ENCODE measurements around the gene GALNT9. TPM values are rescaled to one million over a fixed set of nuclear protein-coding genes. Genes with fewer than 3 reads are reported as not detected.
"Not testable (repeated sequence)": the region's sequence is repeated elsewhere in the genome, so short reads cannot be mapped to it uniquely, and the experiment has no call there.

GALNT9 gene
- polyA plus RNA-seq, 1 experiment = not detected

DNA sequence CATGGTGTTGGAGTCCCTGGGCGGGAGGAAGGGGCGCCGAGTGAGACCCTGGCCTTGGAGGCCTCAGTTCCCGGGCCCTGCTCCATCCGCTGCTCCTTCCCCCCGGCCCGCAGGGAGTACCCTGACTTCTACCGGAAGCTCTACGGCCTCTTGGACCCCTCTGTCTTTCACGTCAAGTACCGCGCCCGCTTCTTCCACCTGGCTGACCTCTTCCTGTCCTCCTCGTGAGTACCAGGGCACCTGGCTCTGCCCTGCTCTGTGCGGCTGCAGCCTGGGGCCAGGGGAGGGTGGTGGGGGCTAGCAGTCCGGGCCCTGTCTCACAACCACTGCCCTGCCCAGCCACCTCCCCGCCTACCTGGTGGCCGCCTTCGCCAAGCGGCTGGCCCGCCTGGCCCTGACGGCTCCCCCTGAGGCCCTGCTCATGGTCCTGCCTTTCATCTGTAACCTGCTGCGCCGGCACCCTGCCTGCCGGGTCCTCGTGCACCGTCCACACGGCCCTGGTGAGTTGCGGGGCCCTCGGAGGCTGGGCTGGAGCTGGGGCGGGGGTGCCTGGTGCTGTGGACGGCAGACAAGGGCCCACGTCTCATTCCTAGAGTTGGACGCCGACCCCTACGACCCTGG, 178.1 kb downstream of the GALNT9 start:
- ChIA-PET CTCF (interaction anchor here (1.3 to 3.8 kb wide), 2 partner anchors 264 to 464 kb away, joined by 4 to 41 read pairs; no protein-coding TSS in a partner anchor), POLR2A (no interaction called here)
- TF ChIP-seq, protein P1, sequence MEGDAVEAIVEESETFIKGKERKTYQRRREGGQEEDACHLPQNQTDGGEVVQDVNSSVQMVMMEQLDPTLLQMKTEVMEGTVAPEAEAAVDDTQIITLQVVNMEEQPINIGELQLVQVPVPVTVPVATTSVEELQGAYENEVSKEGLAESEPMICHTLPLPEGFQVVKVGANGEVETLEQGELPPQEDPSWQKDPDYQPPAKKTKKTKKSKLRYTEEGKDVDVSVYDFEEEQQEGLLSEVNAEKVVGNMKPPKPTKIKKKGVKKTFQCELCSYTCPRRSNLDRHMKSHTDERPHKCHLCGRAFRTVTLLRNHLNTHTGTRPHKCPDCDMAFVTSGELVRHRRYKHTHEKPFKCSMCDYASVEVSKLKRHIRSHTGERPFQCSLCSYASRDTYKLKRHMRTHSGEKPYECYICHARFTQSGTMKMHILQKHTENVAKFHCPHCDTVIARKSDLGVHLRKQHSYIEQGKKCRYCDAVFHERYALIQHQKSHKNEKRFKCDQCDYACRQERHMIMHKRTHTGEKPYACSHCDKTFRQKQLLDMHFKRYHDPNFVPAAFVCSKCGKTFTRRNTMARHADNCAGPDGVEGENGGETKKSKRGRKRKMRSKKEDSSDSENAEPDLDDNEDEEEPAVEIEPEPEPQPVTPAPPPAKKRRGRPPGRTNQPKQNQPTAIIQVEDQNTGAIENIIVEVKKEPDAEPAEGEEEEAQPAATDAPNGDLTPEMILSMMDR (IDR thresholded peaks at IDR 0.05; ENCODE audit: insufficient read depth, low read depth, low read length) = no peak
- DNase-seq (ENCODE audit: low read depth) = no peak
- no peak overlapping the region for H3K4me3 ChIP-seq (ENCODE audit: low read depth, low read length)
- no peaks in the 10 kb centered on the region for H3K27me3 ChIP-seq (ENCODE audit: control insufficient read depth, insufficient read depth, low read length)
- peaks cover 8% of the 10 kb centered on the region; the same call in 1 of the 2 replicates for H3K36me3 ChIP-seq (ENCODE audit: control insufficient read depth, insufficient read depth, low read length)

DNA sequence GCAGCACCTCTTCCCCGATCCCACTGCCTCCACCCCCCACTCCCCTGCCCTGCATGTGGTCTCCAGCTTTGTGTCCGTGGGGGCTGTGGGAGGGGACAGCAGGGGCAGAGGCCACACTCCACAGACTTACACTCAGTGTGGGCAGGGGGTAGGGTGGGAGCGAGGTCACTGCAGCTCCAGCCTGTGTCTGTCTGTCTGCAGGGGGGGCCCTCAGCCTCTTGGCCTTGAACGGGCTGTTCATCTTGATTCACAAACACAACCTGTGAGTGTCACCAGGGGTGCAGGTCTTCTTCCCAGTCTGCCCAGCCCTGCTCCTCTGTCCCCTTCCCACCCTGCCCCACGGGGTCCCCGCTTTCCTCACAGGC, 178.6 kb downstream of the GALNT9 start:
- TF ChIP-seq, protein P1 (IDR thresholded peaks at IDR 0.05; ENCODE audit: insufficient read depth, low read depth, low read length) = no peak
- H3K27me3 ChIP-seq (ENCODE audit: control insufficient read depth, insufficient read depth, low read length) = no peaks in the 10 kb centered on the region
- POLR2A ChIA-PET = no interaction called here
- DNase-seq (ENCODE audit: low read depth) = no peak
- CTCF ChIA-PET = interaction anchor here (3.8 kb wide), 1 partner anchor 264 kb away, joined by 41 read pairs; no protein-coding TSS in a partner anchor
- peaks cover 8% of the 10 kb centered on the region; the same call in 1 of the 2 replicates for H3K36me3 ChIP-seq (ENCODE audit: control insufficient read depth, insufficient read depth, low read length)
- H3K4me3 ChIP-seq (ENCODE audit: low read depth, low read length) = no peak overlapping the region

DNA sequence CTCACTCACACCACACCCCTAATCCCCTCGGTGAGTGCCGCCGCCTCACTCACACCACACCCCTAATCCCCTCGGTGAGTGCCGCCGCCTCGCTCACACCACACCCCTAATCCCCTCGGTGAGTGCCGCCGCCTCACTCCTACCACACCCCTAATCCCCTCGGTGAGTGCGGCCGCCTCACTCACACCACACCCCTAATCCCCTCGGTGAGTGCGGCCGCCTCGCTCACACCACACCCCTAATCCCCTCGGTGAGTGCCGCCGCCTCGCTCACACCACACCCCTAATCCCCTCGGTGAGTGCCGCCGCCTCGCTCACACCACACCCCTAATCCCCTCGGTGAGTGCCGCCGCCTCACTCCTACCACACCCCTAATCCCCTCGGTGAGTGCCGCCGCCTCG, 179.9 kb downstream of the GALNT9 start:
- H3K27me3 ChIP-seq (ENCODE audit: control insufficient read depth, insufficient read depth, low read length); DNase-seq (ENCODE audit: low read depth); H3K4me3 ChIP-seq (ENCODE audit: low read depth, low read length); POLR2A ChIA-PET; H3K36me3 ChIP-seq (ENCODE audit: control insufficient read depth, insufficient read depth, low read length); CTCF ChIA-PET: not testable (repeated sequence)

DNA sequence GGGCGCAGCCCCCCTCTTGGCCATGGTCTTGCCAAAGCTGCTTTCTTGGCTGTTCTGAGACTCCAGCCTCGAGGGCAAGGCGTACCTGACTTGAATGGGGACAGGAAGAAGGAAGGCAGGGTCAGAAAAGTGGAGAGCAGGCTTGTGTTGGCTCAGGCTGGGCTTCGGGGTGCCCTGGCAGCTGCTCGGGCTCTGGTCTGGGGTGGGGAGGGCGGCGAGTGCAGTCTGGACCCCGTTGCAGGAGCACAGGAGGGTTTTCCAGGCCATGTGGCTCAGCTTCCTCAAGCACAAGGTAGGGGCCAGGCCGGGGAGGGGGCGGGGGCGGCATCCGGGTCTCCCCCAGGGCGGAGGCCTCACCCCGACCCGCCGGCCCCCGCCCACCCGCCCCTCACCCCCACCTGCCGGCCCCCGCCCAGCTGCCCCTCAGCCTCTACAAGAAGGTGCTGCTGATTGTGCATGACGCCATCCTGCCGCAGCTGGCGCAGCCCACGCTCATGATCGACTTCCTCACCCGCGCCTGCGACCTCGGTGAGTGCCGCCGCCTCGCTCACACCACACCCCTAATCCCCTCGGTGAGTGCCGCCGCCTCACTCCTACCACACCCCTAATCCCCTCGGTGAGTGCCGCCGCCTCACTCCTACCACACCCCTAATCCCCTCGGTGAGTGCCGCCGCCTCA, 180.9 kb downstream of the GALNT9 start:
- no peak for DNase-seq (ENCODE audit: low read depth)
- TF ChIP-seq, protein P1 (IDR thresholded peaks at IDR 0.05; ENCODE audit: insufficient read depth, low read depth, low read length) = no peak
- ChIA-PET CTCF (no interaction called here), POLR2A (no interaction called here)
- Histone ChIP-seq H3K27me3 (ENCODE audit: control insufficient read depth, insufficient read depth, low read length) (no peaks in the 10 kb centered on the region), H3K36me3 (ENCODE audit: control insufficient read depth, insufficient read depth, low read length) (peaks cover 8% of the 10 kb centered on the region; the same call in 1 of the 2 replicates), H3K4me3 (ENCODE audit: low read depth, low read length) (no peak overlapping the region)

DNA sequence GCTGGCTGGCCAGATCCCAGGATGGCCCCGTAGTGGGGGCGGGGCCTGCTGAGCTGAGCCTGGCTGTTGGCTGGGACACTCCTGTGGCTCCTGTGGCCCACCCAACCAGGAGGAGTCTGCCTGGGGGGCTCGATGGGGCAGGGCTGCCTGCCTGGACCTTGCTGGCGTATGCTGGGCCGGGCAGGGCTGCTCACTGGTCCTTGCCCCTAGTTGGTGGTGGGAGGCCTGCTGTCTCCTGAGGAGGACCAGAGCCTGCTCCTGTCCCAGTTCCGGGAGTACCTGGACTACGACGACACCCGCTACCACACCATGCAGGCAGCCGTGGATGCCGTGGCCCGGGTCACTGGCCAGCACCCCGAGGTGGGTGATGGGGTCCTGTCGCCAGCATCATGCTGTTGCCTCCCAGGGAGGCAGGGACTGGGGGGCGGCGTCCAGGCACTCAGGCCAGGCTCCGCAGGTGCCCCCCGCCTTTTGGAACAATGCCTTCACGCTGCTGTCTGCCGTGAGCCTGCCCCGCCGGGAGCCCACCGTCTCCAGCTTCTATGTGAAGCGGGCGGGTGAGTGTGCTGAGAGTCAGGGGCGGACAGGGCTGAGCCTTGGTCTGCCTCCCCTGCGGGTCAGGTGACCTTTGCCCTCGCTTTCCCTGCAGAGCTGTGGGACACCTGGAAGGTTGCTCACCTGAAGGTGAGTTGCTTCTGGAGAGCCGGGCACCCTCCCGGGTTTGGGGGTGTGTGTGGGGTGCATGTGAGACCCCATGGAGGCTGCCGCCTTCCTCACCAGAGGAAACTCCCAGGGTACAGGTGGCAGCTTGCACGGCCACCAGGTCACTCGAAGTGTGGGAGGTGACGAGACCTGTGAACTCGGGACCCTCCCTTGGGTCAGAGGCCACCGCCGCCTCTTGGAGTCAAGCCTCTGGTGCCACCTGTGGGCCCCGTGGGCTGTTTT, 181.7 kb downstream of the GALNT9 start:
- POLR2A ChIA-PET = no interaction called here
- no peak overlapping the region for H3K4me3 ChIP-seq (ENCODE audit: low read depth, low read length)
- CTCF ChIA-PET = interaction anchor here (1.1 to 3.2 kb wide), 2 partner anchors 267 to 467 kb away, joined by 3 to 9 read pairs; no protein-coding TSS in a partner anchor
- DNase-seq (ENCODE audit: low read depth) = no peak
- H3K27me3 ChIP-seq (ENCODE audit: control insufficient read depth, insufficient read depth, low read length) = no peaks in the 10 kb centered on the region
- TF ChIP-seq, protein P1 (IDR thresholded peaks at IDR 0.05; ENCODE audit: insufficient read depth, low read depth, low read length) = no peak
- peaks cover 8% of the 10 kb centered on the region; the same call in 1 of the 2 replicates for H3K36me3 ChIP-seq (ENCODE audit: control insufficient read depth, insufficient read depth, low read length)

All from BJ (cell line).